Nephron progenitor cell (in vitro differentiated cells): Measurements from ENCODE around the gene ADAMTS15.

ENCODE experiments used
- DNase-seq: peaks from one replicate; pipeline ENCODE4 v3.0.0; 2021
- H3K27ac Mint-ChIP-seq: 2 replicates; pipeline ENCODE4 v1.8.0; 2021; ENCODE audit warnings: mild to moderate bottlenecking, moderate library complexity, mixed read lengths
- H3K27me3 Mint-ChIP-seq: 2 replicates; pipeline ENCODE4 v1.8.0; 2021; ENCODE audit warnings: mild to moderate bottlenecking, low read depth, mixed read lengths; ENCODE audit not compliant: poor library complexity
- H3K36me3 Mint-ChIP-seq: 2 replicates; pipeline ENCODE4 v1.8.0; 2021; ENCODE audit warnings: low read depth, mixed read lengths
- H3K4me1 Mint-ChIP-seq: 2 replicates; pipeline ENCODE4 v1.8.0; 2021; ENCODE audit warnings: mixed read lengths
- H3K4me3 Mint-ChIP-seq: 2 replicates; pipeline ENCODE4 v1.8.0; 2021; ENCODE audit warnings: mild to moderate bottlenecking, moderate library complexity, mixed read lengths
- H3K9me3 Mint-ChIP-seq: 2 replicates; pipeline ENCODE4 v1.8.0; 2021; ENCODE audit warnings: mild to moderate bottlenecking, moderate library complexity, mixed read lengths
- TF ChIP-seq, protein P1 (sequence below): fragments of 200-600 bp; sonication (generic); IDR thresholded peaks from 2 replicates; pipeline ENCODE4 v1.5.0; 2021; ENCODE audit warnings: antibody characterized with exemption

The ADAMTS15 gene

DNA sequence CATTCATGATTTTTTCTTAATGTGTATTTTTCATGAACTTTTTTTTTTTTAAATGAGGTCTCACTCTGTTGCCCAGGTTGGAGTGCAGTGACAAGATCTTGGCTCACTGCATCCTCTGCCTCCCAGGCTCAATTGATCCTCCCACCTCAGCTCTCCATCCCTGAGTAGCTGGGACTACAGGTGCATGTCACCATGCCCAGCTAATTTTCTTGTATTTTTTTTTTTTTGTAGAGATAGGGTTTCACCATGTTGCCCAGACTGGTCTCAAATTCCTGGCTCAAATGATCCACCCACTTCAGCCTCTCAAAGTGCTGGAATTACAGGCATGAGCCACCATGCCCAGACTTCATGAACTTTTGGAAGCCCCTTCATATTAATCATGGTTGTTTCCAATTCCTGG lies 49.7 kb downstream of the ADAMTS15 start:
- no peak overlapping the region for H3K4me3 Mint-ChIP-seq
- peaks cover 5% of the 10 kb centered on the region for H3K27me3 Mint-ChIP-seq
- TF ChIP-seq, protein P1, sequence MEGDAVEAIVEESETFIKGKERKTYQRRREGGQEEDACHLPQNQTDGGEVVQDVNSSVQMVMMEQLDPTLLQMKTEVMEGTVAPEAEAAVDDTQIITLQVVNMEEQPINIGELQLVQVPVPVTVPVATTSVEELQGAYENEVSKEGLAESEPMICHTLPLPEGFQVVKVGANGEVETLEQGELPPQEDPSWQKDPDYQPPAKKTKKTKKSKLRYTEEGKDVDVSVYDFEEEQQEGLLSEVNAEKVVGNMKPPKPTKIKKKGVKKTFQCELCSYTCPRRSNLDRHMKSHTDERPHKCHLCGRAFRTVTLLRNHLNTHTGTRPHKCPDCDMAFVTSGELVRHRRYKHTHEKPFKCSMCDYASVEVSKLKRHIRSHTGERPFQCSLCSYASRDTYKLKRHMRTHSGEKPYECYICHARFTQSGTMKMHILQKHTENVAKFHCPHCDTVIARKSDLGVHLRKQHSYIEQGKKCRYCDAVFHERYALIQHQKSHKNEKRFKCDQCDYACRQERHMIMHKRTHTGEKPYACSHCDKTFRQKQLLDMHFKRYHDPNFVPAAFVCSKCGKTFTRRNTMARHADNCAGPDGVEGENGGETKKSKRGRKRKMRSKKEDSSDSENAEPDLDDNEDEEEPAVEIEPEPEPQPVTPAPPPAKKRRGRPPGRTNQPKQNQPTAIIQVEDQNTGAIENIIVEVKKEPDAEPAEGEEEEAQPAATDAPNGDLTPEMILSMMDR = no peak
- no peak overlapping the region for H3K27ac Mint-ChIP-seq
- peaks cover 11% of the 10 kb centered on the region for H3K36me3 Mint-ChIP-seq
- H3K4me1 Mint-ChIP-seq = no peaks in the 10 kb centered on the region
- peaks cover 31% of the 10 kb centered on the region for H3K9me3 Mint-ChIP-seq
- DNase-seq = no peak

DNA sequence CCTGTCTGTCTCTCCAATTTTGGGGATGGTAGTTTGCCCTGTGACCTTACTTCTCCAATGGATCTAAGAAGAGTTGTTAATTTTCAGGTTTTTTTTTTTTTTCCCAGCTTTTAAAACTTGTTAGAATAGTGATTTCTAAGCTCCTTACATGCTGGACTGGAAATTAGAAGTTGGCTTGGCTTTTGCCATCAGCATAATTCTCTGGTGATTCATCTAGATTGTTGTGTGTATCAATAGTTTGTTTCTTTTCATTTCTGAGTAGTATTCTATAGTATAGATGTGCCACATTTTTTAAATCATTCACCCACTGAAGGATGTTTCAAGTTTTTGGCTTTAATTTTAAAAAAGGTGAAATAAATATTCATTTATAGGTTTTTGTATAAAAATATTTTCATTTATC lies 51.4 kb downstream of the ADAMTS15 start:
- DNase-seq = no peak
- H3K4me3 Mint-ChIP-seq = no peak overlapping the region
- peaks cover 22% of the 10 kb centered on the region for H3K36me3 Mint-ChIP-seq
- no peaks in the 10 kb centered on the region for H3K4me1 Mint-ChIP-seq
- H3K27me3 Mint-ChIP-seq = peaks cover 5% of the 10 kb centered on the region
- H3K27ac Mint-ChIP-seq = no peak overlapping the region
- TF ChIP-seq, protein P1 = no peak
- peaks cover 48% of the 10 kb centered on the region for H3K9me3 Mint-ChIP-seq

DNA sequence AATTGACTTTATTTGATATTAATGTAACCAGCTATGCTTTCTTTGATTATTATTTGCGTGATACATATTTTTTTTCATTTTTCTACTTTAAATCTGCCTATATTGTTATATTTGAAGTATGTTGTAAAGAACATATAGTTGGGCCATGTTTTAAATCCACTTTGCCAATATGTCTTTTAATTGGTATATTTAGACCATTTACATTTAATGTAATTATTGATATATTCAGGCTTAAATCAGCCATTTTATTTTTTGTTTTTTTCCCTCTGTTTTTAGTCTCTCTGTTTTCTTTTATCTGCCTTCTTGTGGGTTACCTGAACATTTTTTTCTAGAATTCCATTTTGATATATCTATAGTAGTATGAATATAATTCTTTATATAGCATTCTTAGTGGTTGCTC lies 55.9 kb downstream of the ADAMTS15 start:
- Mint-ChIP-seq H3K27me3 (peaks cover 8% of the 10 kb centered on the region), H3K9me3 (peaks cover 65% of the 10 kb centered on the region), H3K27ac (no peak overlapping the region), H3K4me3 (no peak overlapping the region), H3K36me3 (peaks cover 39% of the 10 kb centered on the region), H3K4me1 (peaks cover 7% of the 10 kb centered on the region)
- TF ChIP-seq, protein P1 = no peak
- DNase-seq = no peak

DNA sequence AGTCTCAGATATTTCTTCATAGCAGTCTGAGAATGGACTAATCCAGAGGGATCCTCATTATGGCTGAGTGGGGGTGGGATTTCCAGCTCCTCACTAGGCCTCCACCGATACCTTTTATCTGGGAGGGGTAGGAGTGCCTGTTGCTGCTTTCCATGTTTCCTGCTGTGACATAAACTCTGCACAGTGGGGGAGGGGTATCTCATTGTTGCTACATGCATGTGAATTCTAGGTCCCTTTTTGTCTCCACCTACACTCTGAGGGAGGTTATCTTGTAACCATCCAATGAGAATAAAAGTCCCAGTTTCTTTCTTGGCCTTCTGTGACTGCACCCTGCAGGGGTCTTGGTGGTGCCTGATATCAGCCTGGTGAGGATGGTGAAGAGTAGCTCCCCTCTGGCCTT lies 60.5 kb downstream of the ADAMTS15 start:
- H3K4me1 Mint-ChIP-seq = peaks cover 29% of the 10 kb centered on the region
- DNase-seq = no peak
- H3K27me3 Mint-ChIP-seq = peaks cover 3% of the 10 kb centered on the region
- peaks cover 50% of the 10 kb centered on the region for H3K9me3 Mint-ChIP-seq
- H3K27ac Mint-ChIP-seq = no peak overlapping the region
- peaks cover 35% of the 10 kb centered on the region for H3K36me3 Mint-ChIP-seq
- H3K4me3 Mint-ChIP-seq = no peak overlapping the region
- TF ChIP-seq, protein P1 = no peak

DNA sequence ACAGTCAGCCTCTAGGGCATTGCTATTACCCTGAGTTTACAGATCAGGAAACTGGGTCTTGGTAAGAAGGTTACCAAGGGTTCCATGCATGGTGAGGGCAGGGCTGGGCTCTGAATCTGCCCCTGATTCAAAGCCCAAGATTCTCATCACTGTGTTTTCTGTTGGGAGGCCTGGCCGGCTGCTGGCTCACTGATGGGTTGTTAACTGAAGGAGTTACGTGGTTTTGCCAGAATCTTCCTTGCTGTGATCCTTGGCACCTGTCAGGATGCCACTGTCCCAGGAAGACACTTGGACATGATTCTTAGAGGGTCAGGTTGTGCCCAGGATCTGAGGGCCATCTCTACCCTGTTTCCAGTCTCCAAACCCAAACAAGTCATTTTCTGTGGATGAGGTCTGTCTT lies 61.5 kb downstream of the ADAMTS15 start:
- Mint-ChIP-seq H3K36me3 (peaks cover 27% of the 10 kb centered on the region), H3K9me3 (peaks cover 40% of the 10 kb centered on the region)
- TF ChIP-seq, protein P1 = no peak

DNA sequence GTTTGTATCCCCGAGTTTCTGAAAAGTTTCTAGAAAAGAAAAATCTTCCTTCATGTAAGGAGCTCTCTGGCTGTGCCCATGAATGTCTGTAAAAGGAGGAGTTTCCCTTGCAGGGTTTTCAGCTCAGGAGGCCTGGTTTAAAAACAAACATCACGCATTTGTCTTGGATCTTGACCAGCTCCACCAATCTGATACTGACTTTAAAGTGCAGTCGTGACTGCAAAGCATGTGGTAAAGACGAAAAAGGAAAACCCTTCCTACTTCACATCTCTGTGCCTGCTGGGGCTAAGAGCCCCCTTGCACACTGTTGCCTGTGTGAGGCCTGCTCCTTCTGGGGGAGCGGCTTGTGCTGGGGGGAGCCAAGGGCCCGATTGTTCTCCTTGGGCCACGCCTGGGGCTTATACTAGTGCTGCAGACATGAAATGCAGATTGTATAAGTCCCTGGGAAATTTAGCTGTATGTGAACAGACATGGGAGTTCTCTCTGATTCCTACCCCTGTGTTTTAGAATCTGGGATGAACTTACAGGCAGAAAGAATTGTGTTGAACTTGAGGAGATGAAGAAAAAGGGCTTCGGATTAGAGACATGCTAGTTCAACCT lies 62.1 kb downstream of the ADAMTS15 start:
- TF ChIP-seq, protein P1 = no peak
- Mint-ChIP-seq H3K27ac (peak overlapping the region; percentile 66), H3K4me1 (peaks cover 41% of the 10 kb centered on the region)

More for the DNA sequence above, 61.5 kb downstream of the ADAMTS15 start:
- Mint-ChIP-seq H3K4me1 (peaks cover 35% of the 10 kb centered on the region), H3K4me3 (no peak overlapping the region), H3K27ac (peak overlapping the region; percentile 66), H3K27me3 (peaks cover 3% of the 10 kb centered on the region)
- DNase-seq = no peak

More for the DNA sequence above, 62.1 kb downstream of the ADAMTS15 start:
- Mint-ChIP-seq H3K9me3 (peaks cover 34% of the 10 kb centered on the region), H3K36me3 (peaks cover 21% of the 10 kb centered on the region), H3K27me3 (peaks cover 3% of the 10 kb centered on the region), H3K4me3 (no peak overlapping the region)
- DNase-seq = no peak
